Motor neuron (in vitro differentiated cells): ENCODE measurements around the gene TTC39C. TPM values are rescaled to one million over a fixed set of nuclear protein-coding genes. Genes with fewer than 3 reads are reported as not detected.
"Not testable (repeated sequence)": the region's sequence is repeated elsewhere in the genome, so short reads cannot be mapped to it uniquely, and the experiment has no call there.

Source experiments
- ATAC-seq, 8 experiments: fragments of 200-7000 bp; cut with Tn5 transposase; replicated peaks in 6 of 8; 2 replicates each; pipeline ENCODE4 v1.8.0; 2021; ENCODE audit warnings: mild to moderate bottlenecking in 8 of 8, moderate library complexity in 8 of 8
- H3K27ac ChIP-seq, 2 donors: fragments of 250-450 bp; sonication (Bioruptor Pico); 2 replicates each; pipeline ENCODE4 v1.9.0; 2021; ENCODE audit warnings: antibody characterized with exemption in 2 of 2, mild to moderate bottlenecking in 2 of 2, moderate library complexity in 1 of 2
- H3K4me1 ChIP-seq, 2 donors: fragments of 250-450 bp; sonication (Bioruptor Pico); replicated peaks in 1 of 2; 2 replicates each; pipeline ENCODE4 v1.6.1; 2021; ENCODE audit warnings: antibody characterized with exemption in 2 of 2, mild to moderate bottlenecking in 2 of 2, moderate library complexity in 1 of 2
- H3K4me3 ChIP-seq, 5 donors: fragments of 250-450 bp; sonication (Bioruptor Pico); 2 replicates each; pipeline ENCODE4 v1.9.0; 2021; ENCODE audit warnings: antibody characterized with exemption in 5 of 5, mild to moderate bottlenecking in 5 of 5, moderate library complexity in 4 of 5
- WGBS, 10 experiments: fragments of 450-650 bp; shearing (Covaris generic); methylation state at CpG; one replicate each; pipeline ENCODE4 v1.0.0; 2022; 5-methylcytosine and 5-hydroxymethylcytosine counted together
- in situ Hi-C, 9 experiments: fragments of 400-800 bp; cut with MboI; loops; one replicate each; pipeline ENCODE4 v1.15.0; 2021; ENCODE audit warnings: low sequenced_read_pairs in 9 of 9, low pct_unique_long_range_greater_than_20kb in 2 of 9; ENCODE audit not compliant: unreplicated experiment in 9 of 9
- total RNA-seq, 8 experiments: library from RNA; unstranded; fragments of 300-600 nt; gene quantifications; 2 replicates each; pipeline versions ENCODE4 v1.2.3 to v1.2.4, GENCODE V29; 2022

TTC39C gene
- total RNA-seq, 8 experiments from 2014 or later: 15.0 to 61.6 (median 22.3) TPM

DNA sequence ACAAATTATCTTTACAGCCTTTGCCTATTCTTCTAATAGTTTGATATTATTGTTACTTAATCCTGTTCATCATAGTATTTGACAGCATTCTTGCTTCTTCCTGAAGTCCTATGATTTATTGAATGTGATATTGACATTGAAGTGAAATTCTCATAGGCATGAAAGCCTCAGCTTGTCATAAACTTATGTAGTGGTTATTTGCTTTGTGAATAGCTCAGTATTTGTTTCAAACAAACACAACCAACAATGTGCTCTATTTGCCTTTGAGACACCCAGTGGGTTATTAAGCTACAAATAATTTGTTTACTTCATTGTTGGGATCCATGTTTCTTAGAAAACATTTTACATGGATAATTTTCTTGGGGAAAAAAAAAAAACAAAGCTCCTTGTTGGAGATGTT, 57.2 kb downstream of the TTC39C start:
- in situ Hi-C loops: no loop called here
- Histone ChIP-seq H3K4me1 (no peaks in the 10 kb centered on the region), H3K27ac (no peak overlapping the region), H3K4me3 (no peak overlapping the region)
- no peak for ATAC-seq

DNA sequence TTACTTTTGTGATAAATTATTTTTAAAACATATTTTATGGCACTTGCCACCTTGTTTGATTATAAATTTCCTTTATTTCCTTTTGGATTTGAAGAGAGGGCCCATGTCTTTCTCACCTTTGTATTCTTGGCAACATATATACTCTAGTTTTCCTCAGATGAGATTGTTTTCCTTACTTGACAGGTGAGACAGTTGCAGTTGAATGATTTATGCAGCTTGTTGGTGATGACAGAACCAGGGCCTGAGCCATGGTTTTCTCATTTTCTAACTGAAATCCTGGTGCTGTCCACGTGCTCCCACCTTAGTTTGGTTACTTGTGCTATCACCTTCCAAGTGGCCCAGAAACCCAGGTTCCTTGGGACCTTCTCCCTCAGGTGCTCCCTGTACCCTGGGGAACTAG, 58.2 kb downstream of the TTC39C start:
- WGBS, 10 experiments: 75 to 100% (median 92%) methylated on average over 1 of the region's 1 CpG; no CpG with 5 or more reads in 4 of the 10 experiments
- Histone ChIP-seq H3K4me3 (no peak overlapping the region), H3K4me1 (no peaks in the 10 kb centered on the region), H3K27ac (no peak overlapping the region)
- in situ Hi-C loops: no loop called here
- no peak for ATAC-seq

DNA sequence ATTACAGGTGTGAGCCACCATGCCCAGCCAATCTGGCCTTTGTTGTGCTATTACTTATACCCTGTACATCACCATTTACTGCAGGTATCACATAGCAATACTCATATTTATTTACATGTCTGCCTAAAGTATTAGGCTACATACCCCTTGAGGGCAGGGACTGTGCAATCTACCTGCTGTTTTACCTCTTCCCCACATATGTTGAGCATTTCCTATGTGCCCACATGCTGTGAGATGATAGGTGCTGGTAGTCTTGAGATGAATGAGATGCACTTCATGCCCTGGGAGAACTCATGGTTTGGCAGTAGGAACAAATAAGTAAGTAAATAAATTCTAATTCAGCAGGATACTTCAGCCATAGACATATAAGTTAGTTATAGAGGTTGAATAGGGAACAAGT, 59.2 kb downstream of the TTC39C start:
- in situ Hi-C loops: no loop called here

DNA sequence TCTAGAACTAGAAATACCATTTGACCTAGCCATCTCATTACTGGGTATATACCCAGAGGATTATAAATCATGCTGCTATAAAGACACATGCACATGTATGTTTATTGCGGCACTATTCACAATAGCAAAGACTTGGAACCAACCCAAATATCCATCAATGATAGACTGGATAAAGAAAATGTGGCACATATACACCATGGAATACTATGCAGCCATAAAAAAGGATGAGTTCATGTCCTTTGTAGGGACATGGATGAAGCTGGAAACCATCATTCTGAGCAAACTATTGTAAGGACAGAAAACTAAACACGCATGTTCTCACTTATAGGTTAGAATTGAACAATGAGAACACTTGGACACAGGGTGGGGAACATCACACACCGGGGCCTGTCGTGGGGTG, 60.2 kb downstream of the TTC39C start:
- H3K27ac ChIP-seq, H3K4me3 ChIP-seq, in situ Hi-C loops, ATAC-seq, H3K4me1 ChIP-seq: not testable (repeated sequence)
- WGBS, 10 experiments: no CpG with 5 or more reads among the region's 4 CpGs

More for the DNA sequence above, 59.2 kb downstream of the TTC39C start:
- Histone ChIP-seq H3K27ac (no peak overlapping the region), H3K4me3 (no peak overlapping the region), H3K4me1 (no peaks in the 10 kb centered on the region)
- ATAC-seq: no peak

DNA sequence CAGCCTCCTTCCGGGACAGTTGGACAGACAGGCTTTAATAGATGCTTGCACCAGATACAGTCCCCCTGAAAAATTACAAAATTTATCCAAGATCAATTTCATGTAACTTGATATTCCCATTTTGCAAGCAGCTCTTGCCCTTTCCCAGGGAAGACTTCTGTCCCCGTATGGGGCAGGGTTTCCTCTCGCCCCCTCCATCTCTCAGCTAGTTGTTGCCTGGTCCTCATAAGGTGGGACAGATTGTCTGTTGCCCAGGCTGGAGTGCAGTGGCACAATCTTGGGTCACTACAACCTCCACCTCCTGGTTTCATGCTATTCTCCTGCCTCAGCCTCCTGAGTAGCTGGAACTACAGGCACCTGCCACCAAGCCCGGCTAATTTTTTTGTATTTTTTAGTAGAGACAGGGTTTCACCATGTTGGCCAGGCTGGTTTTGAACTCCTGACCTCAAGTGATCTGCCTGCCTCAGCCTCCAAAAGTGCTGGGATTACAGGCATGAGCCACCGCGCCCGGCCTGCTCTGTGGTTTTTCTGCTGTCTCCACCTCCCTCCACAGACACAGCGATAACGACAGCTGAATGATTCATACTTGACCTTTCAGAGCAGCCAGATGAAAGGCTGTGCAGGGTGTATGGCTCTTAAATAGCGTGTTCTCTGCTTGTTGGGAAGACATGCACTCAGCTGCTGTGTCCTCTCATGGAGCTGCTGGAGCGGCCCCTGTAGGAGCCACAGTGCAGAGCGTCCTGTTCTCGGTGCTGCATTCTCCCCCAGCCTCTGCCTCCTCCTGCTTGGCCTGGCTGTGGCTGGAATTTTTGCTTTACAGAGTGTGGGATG, 61.4 kb downstream of the TTC39C start:
- peak; percentile 91 to 100 (median 98) for ATAC-seq
- in situ Hi-C loops: no loop called here
- 25 to 100% (median 79%) methylated on average over 2 to 13 of the region's 13 CpGs; no CpG with 5 or more reads in 2 of the 10 experiments for WGBS, 10 experiments
- Histone ChIP-seq H3K4me3 (no peak overlapping the region), H3K27ac (no peak overlapping the region), H3K4me1 (no peaks in the 10 kb centered on the region)

DNA sequence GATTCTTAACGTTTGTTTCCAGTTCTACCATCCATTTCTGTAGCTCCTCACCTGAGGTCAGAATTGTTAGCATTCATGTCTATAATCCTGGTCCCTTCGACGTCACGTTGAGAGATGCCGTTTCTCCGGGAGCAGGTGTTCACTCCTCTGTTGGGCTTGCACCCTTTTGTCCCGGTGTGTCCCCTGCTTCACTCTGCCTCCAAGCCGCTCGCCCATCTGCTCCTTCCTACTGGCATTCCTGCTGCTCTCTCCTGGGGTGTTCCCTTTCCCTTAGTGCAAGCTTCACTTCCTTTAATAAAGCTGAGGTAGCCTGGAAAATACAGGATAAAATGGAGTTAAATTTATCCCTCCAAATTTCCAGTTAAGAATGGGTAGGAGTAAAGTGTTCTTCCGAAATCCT, 62.4 kb downstream of the TTC39C start:
- no peaks in the 10 kb centered on the region for H3K4me1 ChIP-seq
- H3K4me3 ChIP-seq: no peak overlapping the region
- in situ Hi-C loops: no loop called here
- no peak for ATAC-seq
- no peak overlapping the region for H3K27ac ChIP-seq
- 72 to 100% (median 88%) methylated on average over 1 to 9 of the region's 10 CpGs for WGBS, 10 experiments

DNA sequence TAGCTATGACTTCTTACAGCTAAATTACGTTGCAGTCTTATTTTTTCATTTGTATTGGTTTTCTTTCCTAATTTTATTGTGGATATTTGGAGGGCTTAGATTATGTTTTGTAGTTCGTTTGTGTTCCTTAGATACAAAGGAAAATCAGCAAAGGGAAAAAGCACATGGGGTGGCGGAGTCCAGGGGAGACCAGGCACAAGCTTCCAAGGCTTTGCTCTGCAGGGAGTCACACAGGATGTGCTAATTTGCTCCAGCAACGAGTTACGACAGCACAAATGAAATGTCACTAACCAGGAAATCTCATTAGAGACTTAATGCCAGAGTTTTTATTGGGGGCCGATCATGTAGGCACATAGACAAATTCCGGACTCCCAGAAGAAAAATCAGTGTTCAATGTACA, 63.8 kb downstream of the TTC39C start:
- Histone ChIP-seq H3K27ac (no peak overlapping the region), H3K4me3 (no peak overlapping the region), H3K4me1 (no peaks in the 10 kb centered on the region)
- ATAC-seq: no peak
- in situ Hi-C loops: no loop called here
- WGBS, 10 experiments: 56 to 100% (median 80%) methylated on average over 1 to 7 of the region's 7 CpGs

DNA sequence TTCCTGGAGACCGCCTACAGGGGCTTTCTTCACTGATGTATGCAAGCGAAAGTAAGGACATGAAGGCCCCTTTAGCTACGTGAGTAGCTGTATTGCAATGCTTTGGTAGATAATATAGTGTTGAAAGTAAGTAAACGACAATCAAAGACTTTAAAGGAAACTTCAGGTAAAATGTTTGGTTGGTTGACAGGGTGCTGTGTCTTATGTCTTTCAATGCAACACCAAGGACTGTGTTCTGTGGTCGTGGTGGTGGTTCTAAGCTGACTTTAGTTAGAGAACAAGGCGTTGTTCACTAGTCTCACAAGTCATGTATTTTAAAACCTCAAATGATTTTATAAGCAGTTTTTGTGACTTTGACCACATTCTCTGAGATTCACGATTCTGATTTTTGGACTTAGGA, 66.3 kb downstream of the TTC39C start:
- no peak for ATAC-seq
- no peak overlapping the region for H3K27ac ChIP-seq
- no peaks in the 10 kb centered on the region for H3K4me1 ChIP-seq
- H3K4me3 ChIP-seq: no peak overlapping the region
- WGBS, 10 experiments: 82 to 98% (median 93%) methylated on average over 3 to 7 of the region's 7 CpGs
- in situ Hi-C loops: no loop called here

DNA sequence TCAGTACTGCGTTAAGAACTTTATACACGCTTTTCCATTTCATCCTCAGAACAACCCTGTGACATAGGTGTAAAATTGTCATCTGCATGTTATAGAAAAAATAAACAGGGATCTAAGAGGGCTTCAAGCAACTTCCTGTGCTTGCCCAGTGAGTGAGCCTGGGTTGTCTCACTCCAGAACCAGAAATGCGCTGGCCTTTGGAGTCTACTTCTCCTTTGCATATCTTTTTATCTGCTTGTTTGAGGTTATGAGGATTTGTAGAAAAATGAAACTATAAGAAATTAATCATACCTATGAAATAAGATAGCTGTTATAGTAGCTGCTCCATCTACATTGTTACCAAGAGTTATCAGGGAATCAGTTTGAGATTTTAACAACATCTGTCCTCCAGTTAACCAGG, 69.0 kb downstream of the TTC39C start:
- Histone ChIP-seq H3K4me1 (peaks cover 4% of the 10 kb centered on the region in 2 donors), H3K4me3 (no peak overlapping the region), H3K27ac (no peak overlapping the region)
- WGBS, 10 experiments: 89 to 100% (median 100%) methylated on average over 1 to 3 of the region's 3 CpGs; no CpG with 5 or more reads in 1 of the 10 experiments
- ATAC-seq: no peak
- in situ Hi-C loops: no loop called here

DNA sequence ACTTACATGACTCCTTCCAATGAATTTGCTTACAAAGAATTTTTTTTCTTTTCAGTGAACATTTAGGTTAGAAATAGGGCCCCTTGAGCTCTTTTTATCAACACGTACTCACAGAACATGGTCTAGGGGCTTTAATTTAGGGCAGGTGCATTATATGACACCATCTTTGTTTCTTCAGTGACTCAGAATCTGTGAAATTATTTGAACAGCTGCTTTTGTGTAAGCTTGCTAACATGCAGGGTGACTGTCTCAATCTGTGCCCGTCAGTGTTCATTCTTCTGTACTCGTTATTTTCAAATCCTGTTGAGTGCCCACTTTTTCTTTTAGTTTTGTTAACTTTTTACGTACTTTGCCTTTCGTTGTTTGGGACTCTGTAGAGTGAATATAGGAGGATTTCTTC, 71.5 kb downstream of the TTC39C start:
- peak in 2 of 8 experiments; percentile 17 to 59 for ATAC-seq
- in situ Hi-C loops: no loop called here
- peaks cover 15 to 24% of the 10 kb centered on the region in 2 donors for H3K4me1 ChIP-seq
- no peak overlapping the region for H3K27ac ChIP-seq
- 53 to 100% (median 72%) methylated on average over 2 to 5 of the region's 5 CpGs for WGBS, 10 experiments
- no peak overlapping the region for H3K4me3 ChIP-seq

DNA sequence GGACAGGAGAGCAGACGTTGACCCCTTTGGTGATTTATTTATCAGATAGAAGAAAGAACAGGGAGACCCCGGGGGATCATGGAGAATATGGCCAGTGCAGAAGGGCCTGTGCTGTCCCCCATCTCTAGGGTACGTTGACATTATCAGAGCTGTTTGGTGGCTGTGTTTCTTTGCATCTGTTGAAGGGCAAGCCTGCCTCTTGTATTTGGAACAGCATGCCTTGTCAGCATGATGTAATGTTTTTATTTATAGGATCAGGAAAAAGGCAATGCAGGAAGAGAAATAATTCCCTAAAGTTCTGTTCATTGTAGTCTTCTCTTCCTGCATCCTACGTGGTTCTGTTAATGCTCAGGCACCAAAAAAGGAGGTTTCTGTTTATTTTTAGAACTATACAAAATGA, 74.5 kb downstream of the TTC39C start:
- H3K4me3 ChIP-seq: no peak overlapping the region
- peaks cover 15 to 24% of the 10 kb centered on the region in 2 donors for H3K4me1 ChIP-seq
- ATAC-seq: peak in 5 of 8 experiments; percentile 87 to 96 (median 93)
- 10 to 100% (median 51%) methylated on average over 1 to 3 of the region's 4 CpGs; no CpG with 5 or more reads in 2 of the 10 experiments for WGBS, 10 experiments
- in situ Hi-C loops: no loop called here
- H3K27ac ChIP-seq: peak overlapping the region; percentile 43 to 47

DNA sequence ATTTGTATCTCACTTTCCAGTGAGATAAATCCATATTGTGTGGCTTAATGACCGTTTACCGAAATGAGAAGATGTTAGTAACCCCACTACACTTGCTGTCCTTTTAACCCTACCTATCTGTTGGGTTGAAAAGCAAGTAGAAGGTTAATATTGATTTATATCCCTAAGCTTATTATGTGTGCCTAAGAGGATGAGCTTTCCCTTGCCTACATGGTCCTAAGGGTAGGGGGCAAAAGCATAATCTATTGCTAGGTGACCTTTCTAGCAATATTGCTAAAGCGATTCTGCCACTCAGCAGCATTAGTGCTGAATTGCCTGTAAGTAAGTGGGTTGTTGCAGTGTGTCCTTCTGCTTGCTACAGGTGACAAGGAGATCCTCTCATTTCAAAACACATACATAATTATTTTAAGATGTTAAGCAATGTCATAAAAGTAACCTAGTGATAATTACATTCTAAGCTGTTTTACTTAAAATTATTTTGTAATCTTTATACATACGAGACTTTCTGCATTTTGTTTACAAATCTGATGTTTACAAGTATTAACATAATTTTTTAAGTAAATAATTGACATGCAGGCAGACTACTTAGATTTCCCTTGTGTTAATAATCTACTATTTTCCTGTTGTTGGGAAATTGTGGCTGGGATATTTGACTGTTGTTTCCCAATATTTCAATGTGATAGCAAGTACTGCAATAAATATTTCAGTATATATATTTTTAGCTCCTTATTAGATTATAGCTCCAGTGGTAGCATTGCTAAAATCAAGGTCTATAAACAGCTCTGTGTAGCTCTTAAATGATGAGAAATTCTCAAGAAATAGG, 75.2 kb downstream of the TTC39C start:
- in situ Hi-C loops: no loop called here
- H3K4me3 ChIP-seq: no peak overlapping the region
- peak in 5 of 8 experiments; percentile 19 to 60 (median 56) for ATAC-seq
- H3K4me1 ChIP-seq: peaks cover 15 to 24% of the 10 kb centered on the region in 2 donors
- H3K27ac ChIP-seq: peak overlapping the region in 1 of 2 donors; percentile 47
- WGBS, 10 experiments: 60 to 100% (median 72%) methylated on average over 2 to 4 of the region's 4 CpGs

DNA sequence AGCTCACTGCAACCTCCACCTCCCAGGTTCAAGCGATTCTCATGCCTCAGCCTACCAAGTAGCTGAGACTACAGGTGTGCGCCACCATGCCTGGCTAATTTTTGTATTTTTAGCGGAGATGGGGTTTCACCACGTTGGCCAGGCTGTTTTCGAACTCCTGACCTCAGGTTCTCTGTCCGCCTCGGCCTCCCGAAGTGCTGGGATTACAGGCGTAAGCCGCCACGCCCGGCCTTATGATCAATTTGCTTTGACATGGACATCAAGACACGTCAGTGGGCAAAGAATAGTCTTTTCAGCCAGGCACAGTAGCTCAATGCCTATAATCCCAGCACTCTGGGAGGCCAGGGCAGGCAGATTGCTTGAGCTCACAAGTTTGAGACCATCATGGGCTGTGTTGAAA, 76.3 kb downstream of the TTC39C start:
- in situ Hi-C loops: no loop called here
- no peak for ATAC-seq
- Histone ChIP-seq H3K4me3 (no peak overlapping the region), H3K4me1 (peaks cover 15 to 24% of the 10 kb centered on the region in 2 donors), H3K27ac (no peak overlapping the region)
- WGBS, 10 experiments: 80 to 100% (median 93%) methylated on average over 1 to 10 of the region's 13 CpGs; no CpG with 5 or more reads in 3 of the 10 experiments
